Kidney epithelial cell (primary cell): Measurements from ENCODE around the gene CAMTA1. TPM values are rescaled to one million over a fixed set of nuclear protein-coding genes. Genes with fewer than 3 reads are reported as not detected.

Experiments
- DNase-seq: peaks from one replicate; pipeline ENCODE4 v3.0.0-alpha.2; 2010; ENCODE audit warnings: low read depth
- H3K27me3 ChIP-seq: 2 replicates; pipeline ENCODE4 v1.6.0; 2011; ENCODE audit warnings: low read length; ENCODE audit not compliant: control insufficient read depth, insufficient read depth
- H3K36me3 ChIP-seq: 2 replicates; pipeline ENCODE4 v1.5.1; 2011; ENCODE audit warnings: low read length; ENCODE audit not compliant: control insufficient read depth, insufficient read depth
- H3K4me3 ChIP-seq: 2 replicates; pipeline ENCODE4 v1.5.1; 2011; ENCODE audit warnings: low read depth, mild to moderate bottlenecking, control low read depth, low read length
- total RNA-seq: library from RNA; depleted of rRNA; stranded (reverse); fragments of >200 nt; gene quantifications from 2 replicates; pipeline ENCODE4 v1.2.3, GENCODE V29; 2015
- TF ChIP-seq, protein P1 (sequence below): IDR thresholded peaks from 2 replicates; pipeline ENCODE4 v1.5.1; 2011; ENCODE audit warnings: mild to moderate bottlenecking, moderate library complexity, low read length, control low read depth, inconsistent platforms; ENCODE audit not compliant: insufficient read depth, poor library complexity, severe bottlenecking

Gene CAMTA1
- total RNA-seq, 1 donor from 2014 or later, result 76.5 TPM

GRCh38 chr1:7719468-7720094, 934.3 kb downstream of the CAMTA1 start:
- Histone ChIP-seq H3K4me3 (no peak overlapping the region), H3K36me3 (no peaks in the 10 kb centered on the region), H3K27me3 (no peaks in the 10 kb centered on the region)
- TF ChIP-seq, protein P1, sequence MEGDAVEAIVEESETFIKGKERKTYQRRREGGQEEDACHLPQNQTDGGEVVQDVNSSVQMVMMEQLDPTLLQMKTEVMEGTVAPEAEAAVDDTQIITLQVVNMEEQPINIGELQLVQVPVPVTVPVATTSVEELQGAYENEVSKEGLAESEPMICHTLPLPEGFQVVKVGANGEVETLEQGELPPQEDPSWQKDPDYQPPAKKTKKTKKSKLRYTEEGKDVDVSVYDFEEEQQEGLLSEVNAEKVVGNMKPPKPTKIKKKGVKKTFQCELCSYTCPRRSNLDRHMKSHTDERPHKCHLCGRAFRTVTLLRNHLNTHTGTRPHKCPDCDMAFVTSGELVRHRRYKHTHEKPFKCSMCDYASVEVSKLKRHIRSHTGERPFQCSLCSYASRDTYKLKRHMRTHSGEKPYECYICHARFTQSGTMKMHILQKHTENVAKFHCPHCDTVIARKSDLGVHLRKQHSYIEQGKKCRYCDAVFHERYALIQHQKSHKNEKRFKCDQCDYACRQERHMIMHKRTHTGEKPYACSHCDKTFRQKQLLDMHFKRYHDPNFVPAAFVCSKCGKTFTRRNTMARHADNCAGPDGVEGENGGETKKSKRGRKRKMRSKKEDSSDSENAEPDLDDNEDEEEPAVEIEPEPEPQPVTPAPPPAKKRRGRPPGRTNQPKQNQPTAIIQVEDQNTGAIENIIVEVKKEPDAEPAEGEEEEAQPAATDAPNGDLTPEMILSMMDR, result no peak
- DNase-seq, result no peak

DNA sequence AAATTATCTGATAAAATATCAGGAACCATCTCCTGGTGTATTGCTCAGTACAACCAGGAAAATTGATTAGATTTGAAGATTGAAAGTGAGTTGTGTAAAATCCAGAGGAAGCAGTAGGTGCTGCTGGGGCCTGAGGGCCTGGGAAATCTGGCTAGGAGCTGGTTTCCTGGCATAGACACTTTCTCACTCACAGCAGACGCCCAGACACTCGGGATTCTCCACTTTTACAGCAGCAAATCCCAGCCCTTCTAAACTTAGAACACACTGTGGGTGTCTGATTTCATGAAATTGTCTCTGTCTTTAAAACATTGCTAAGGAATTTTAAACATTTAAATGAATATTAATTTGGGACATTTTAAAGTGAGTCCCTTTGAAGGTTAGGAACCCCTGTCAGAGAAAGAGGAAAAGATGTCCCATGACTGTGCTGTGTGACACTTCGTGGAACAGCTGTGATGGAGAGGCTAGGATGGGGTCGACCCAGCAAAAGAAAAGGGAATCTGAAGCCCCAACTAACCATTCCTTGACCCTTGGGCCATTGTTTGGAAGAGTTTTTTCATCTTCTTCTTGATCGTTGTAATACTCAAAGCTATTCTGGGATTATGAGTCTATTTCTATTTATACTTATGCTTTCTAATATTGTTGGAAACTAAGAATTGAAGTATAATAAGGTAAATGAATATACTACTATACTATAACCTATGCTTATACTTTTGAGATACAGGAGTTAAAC, 936.9 kb downstream of the CAMTA1 start:
- H3K4me3 ChIP-seq, result no peak overlapping the region
- TF ChIP-seq, protein P1, result no peak
- H3K27me3 ChIP-seq, result no peaks in the 10 kb centered on the region
- DNase-seq, result no peak
- no peaks in the 10 kb centered on the region for H3K36me3 ChIP-seq

- Histone ChIP-seq H3K36me3 (no peaks in the 10 kb centered on the region), H3K4me3 (no peak overlapping the region), H3K27me3 (no peaks in the 10 kb centered on the region)
- DNase-seq, result no peak
- TF ChIP-seq, protein P1, result no peak
Measured at GRCh38 chr1:7722670-7723012, 937.4 kb downstream of the CAMTA1 start.

DNA sequence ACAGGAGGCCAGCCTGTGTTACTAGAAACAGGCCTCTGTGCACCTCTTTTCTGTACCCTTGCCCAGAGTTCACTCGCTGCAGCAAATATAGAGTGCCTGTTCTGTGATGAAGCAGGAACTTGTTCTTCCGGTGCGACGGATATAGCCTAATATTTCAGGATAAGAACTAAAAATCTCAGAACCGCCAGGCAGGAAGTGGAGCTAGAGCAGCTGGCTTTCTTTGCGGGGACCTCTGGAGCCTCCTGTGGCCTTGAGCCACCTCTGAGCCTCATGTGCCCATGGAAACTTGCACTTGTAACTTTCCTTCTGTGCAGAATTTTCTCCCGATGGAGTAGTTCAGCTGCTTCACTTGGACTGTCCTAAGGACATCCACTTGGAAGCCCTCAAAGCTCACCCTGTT, 941.4 kb downstream of the CAMTA1 start:
- no peak overlapping the region for H3K4me3 ChIP-seq
- H3K27me3 ChIP-seq, result no peaks in the 10 kb centered on the region
- H3K36me3 ChIP-seq, result no peaks in the 10 kb centered on the region
- TF ChIP-seq, protein P1, result no peak
- DNase-seq, result no peak

- Histone ChIP-seq H3K27me3 (no peaks in the 10 kb centered on the region), H3K36me3 (no peaks in the 10 kb centered on the region), H3K4me3 (no peak overlapping the region)
- TF ChIP-seq, protein P1, result no peak
- DNase-seq, result no peak
Measured at GRCh38 chr1:7727809-7728471, 942.7 kb downstream of the CAMTA1 start.
